ENCODE measurements around the gene CMC1. TPM values are rescaled to one million over a fixed set of nuclear protein-coding genes. Genes with fewer than 3 reads are reported as not detected.

Gene CMC1
- total and polyA plus RNA-seq, 5 donors from 2014 or later = 9.4 to 50.7 (median 47.1) TPM

- H3K27me3 Mint-ChIP-seq = no peaks in the 10 kb centered on the region
- H3K4me1 ChIP-seq (ENCODE audit: control insufficient read depth, insufficient read depth, low read length, poor library complexity, severe bottlenecking) = peaks cover 12% of the 10 kb centered on the region
- H3K4me3 Mint-ChIP-seq = no peak overlapping the region
- no peak overlapping the region for H3K4me3 ChIP-seq (ENCODE audit: low read depth, low read length)
- ATAC-seq (ENCODE audit: low read depth in 2 of 2) (peak; percentile 51 to 52), DNase-seq (peak in 2 of 3 donors; percentile 57 to 58)
- H3K27ac ChIP-seq (ENCODE audit: insufficient read depth, low read length, poor library complexity, severe bottlenecking) = no peak overlapping the region
- H3K36me3 Mint-ChIP-seq = peaks cover 9% of the 10 kb centered on the region
- no peaks in the 10 kb centered on the region for H3K9me3 Mint-ChIP-seq
- H3K9me3 ChIP-seq (ENCODE audit: control insufficient read depth in 2 of 2, low read length in 2 of 2) = no peaks in the 10 kb centered on the region
- peaks cover 22% of the 10 kb centered on the region for H3K36me3 ChIP-seq (ENCODE audit: control insufficient read depth, insufficient read depth, low read length)
- no peak overlapping the region for H3K27ac Mint-ChIP-seq
- peaks cover 3 to 15% (median 8%) of the 10 kb centered on the region in 4 donors for H3K4me1 Mint-ChIP-seq
- H3K27me3 ChIP-seq (ENCODE audit: control insufficient read depth, insufficient read depth, low read length) = no peaks in the 10 kb centered on the region
These were observed 87.1 kb downstream of the CMC1 start for GRCh38 chr3:28328188-28329151.

DNA sequence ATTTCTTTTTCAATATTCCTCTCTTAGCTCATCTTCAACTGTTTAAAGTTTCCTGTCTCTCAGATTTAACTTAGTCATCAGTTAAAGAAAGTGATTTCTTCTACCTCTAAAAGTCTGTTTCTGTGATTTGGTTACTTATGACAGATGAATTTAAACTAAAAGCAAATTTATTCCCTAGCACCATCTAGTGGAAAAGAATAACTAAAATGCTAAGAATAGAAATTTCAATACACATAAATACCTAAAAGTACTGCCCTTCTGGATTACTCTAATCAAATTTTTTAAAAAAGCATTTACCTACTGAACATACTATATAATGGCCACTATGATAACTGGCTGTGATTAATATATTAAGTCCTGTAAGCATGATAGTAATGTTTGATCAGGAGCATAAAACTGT is 93.1 kb downstream of the CMC1 start:
- Mint-ChIP-seq H3K4me3 (no peak overlapping the region), H3K36me3 (peaks cover 17% of the 10 kb centered on the region), H3K4me1 (peaks cover 0 to 13% (median 6%) of the 10 kb centered on the region in 4 donors), H3K27me3 (no peaks in the 10 kb centered on the region), H3K9me3 (no peaks in the 10 kb centered on the region), H3K27ac (no peak overlapping the region)
- DNase-seq (no peak), ATAC-seq (ENCODE audit: low read depth in 2 of 2) (no peak)
- Histone ChIP-seq H3K36me3 (ENCODE audit: control insufficient read depth, insufficient read depth, low read length) (peaks cover 36% of the 10 kb centered on the region), H3K4me3 (ENCODE audit: low read depth, low read length) (no peak overlapping the region), H3K4me1 (ENCODE audit: control insufficient read depth, insufficient read depth, low read length, poor library complexity, severe bottlenecking) (no peaks in the 10 kb centered on the region), H3K27me3 (ENCODE audit: control insufficient read depth, insufficient read depth, low read length) (no peaks in the 10 kb centered on the region), H3K27ac (ENCODE audit: insufficient read depth, low read length, poor library complexity, severe bottlenecking) (no peak overlapping the region), H3K9me3 (ENCODE audit: control insufficient read depth in 2 of 2, low read length in 2 of 2) (no peaks in the 10 kb centered on the region)

GRCh38 chr3:28335246-28335645 is 93.8 kb downstream of the CMC1 start:
- Histone ChIP-seq H3K4me1 (ENCODE audit: control insufficient read depth, insufficient read depth, low read length, poor library complexity, severe bottlenecking) (no peaks in the 10 kb centered on the region), H3K27ac (ENCODE audit: insufficient read depth, low read length, poor library complexity, severe bottlenecking) (no peak overlapping the region), H3K9me3 (ENCODE audit: control insufficient read depth in 2 of 2, low read length in 2 of 2) (no peaks in the 10 kb centered on the region), H3K27me3 (ENCODE audit: control insufficient read depth, insufficient read depth, low read length) (no peaks in the 10 kb centered on the region), H3K36me3 (ENCODE audit: control insufficient read depth, insufficient read depth, low read length) (peaks cover 38% of the 10 kb centered on the region), H3K4me3 (ENCODE audit: low read depth, low read length) (no peak overlapping the region)
- ATAC-seq (ENCODE audit: low read depth in 2 of 2) (no peak), DNase-seq (no peak)
- H3K36me3 Mint-ChIP-seq = peaks cover 21% of the 10 kb centered on the region
- H3K27me3 Mint-ChIP-seq = no peaks in the 10 kb centered on the region
- H3K4me3 Mint-ChIP-seq = no peak overlapping the region
- peaks cover 0 to 16% (median 6%) of the 10 kb centered on the region in 4 donors for H3K4me1 Mint-ChIP-seq
- H3K9me3 Mint-ChIP-seq = no peaks in the 10 kb centered on the region
- peak overlapping the region in 1 of 3 donors; percentile 29 for H3K27ac Mint-ChIP-seq

DNA sequence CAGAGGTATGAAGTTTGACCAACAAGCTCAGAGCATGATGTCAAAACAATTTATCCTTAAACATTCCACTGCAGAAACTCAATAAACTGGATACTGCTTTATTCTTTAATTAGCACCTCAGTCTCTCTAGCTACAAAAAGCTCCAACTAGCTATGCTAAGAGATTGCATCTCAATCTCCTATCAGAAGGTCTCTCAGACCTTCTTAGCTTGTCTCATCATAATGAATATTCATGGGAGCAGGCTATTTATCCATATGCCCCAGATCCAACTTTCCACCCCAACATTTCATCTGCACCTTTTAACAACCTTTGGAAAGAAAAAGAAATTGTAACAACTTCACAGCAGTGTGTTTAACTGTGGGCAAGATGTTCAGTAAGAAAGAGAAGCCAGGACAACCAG is 95.8 kb downstream of the CMC1 start:
- H3K4me3 Mint-ChIP-seq = no peak overlapping the region
- no peak overlapping the region for H3K27ac Mint-ChIP-seq
- H3K36me3 Mint-ChIP-seq = peaks cover 18% of the 10 kb centered on the region

GRCh38 chr3:28343144-28343543 is 101.7 kb downstream of the CMC1 start:
- Histone ChIP-seq H3K4me1 (ENCODE audit: control insufficient read depth, insufficient read depth, low read length, poor library complexity, severe bottlenecking) (peaks cover 28% of the 10 kb centered on the region), H3K9me3 (ENCODE audit: control insufficient read depth in 2 of 2, low read length in 2 of 2) (no peaks in the 10 kb centered on the region), H3K27me3 (ENCODE audit: control insufficient read depth, insufficient read depth, low read length) (no peaks in the 10 kb centered on the region), H3K27ac (ENCODE audit: insufficient read depth, low read length, poor library complexity, severe bottlenecking) (no peak overlapping the region), H3K4me3 (ENCODE audit: low read depth, low read length) (no peak overlapping the region), H3K36me3 (ENCODE audit: control insufficient read depth, insufficient read depth, low read length) (peaks cover 15% of the 10 kb centered on the region)
- DNase-seq = no peak
- Mint-ChIP-seq H3K36me3 (peaks cover 5% of the 10 kb centered on the region), H3K9me3 (peaks cover 0 to 3% (median 0%) of the 10 kb centered on the region in 7 donors), H3K4me3 (peak overlapping the region in 1 of 4 donors; percentile 3), H3K4me1 (peaks cover 20 to 59% (median 45%) of the 10 kb centered on the region in 4 donors), H3K27ac (peak overlapping the region in 2 of 3 donors; percentile 1 to 64), H3K27me3 (no peaks in the 10 kb centered on the region)
- no peak for ATAC-seq (ENCODE audit: low read depth in 2 of 2)

More for the DNA sequence above, 95.8 kb downstream of the CMC1 start:
- Histone ChIP-seq H3K27ac (ENCODE audit: insufficient read depth, low read length, poor library complexity, severe bottlenecking) (no peak overlapping the region), H3K9me3 (ENCODE audit: control insufficient read depth in 2 of 2, low read length in 2 of 2) (no peaks in the 10 kb centered on the region), H3K36me3 (ENCODE audit: control insufficient read depth, insufficient read depth, low read length) (peaks cover 35% of the 10 kb centered on the region), H3K4me3 (ENCODE audit: low read depth, low read length) (no peak overlapping the region), H3K27me3 (ENCODE audit: control insufficient read depth, insufficient read depth, low read length) (no peaks in the 10 kb centered on the region), H3K4me1 (ENCODE audit: control insufficient read depth, insufficient read depth, low read length, poor library complexity, severe bottlenecking) (no peaks in the 10 kb centered on the region)
- Mint-ChIP-seq H3K9me3 (no peaks in the 10 kb centered on the region), H3K27me3 (no peaks in the 10 kb centered on the region), H3K4me1 (peaks cover 5 to 19% (median 11%) of the 10 kb centered on the region in 4 donors)
- DNase-seq (no peak), ATAC-seq (ENCODE audit: low read depth in 2 of 2) (no peak)

DNA sequence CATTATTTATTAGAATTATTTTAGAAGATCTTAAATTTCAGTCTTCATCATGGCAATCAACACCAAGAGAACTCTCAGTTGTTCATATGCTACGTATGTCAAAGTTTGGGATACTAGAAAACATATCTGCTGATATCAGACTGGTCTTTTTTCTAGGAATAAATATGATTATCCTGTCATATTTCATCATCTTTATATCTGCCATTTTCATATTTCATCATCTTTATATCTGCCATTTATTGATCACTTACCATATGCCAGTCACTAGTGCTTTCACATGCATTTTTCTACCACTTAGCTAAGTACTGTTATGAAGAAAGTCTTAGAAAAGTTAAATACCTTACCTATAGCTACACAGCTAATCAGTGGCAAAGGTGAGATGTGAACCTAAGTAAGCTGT is 104.3 kb downstream of the CMC1 start:
- H3K27ac Mint-ChIP-seq = peak overlapping the region in 1 of 3 donors; percentile 3
- no peaks in the 10 kb centered on the region for H3K36me3 Mint-ChIP-seq
- H3K27ac ChIP-seq (ENCODE audit: insufficient read depth, low read length, poor library complexity, severe bottlenecking) = no peak overlapping the region
- H3K4me3 ChIP-seq (ENCODE audit: low read depth, low read length) = peak overlapping the region; percentile 33
- H3K36me3 ChIP-seq (ENCODE audit: control insufficient read depth, insufficient read depth, low read length) = no peaks in the 10 kb centered on the region
- no peaks in the 10 kb centered on the region for H3K27me3 ChIP-seq (ENCODE audit: control insufficient read depth, insufficient read depth, low read length)
- no peak for DNase-seq
- no peak for ATAC-seq (ENCODE audit: low read depth in 2 of 2)
- H3K4me1 ChIP-seq (ENCODE audit: control insufficient read depth, insufficient read depth, low read length, poor library complexity, severe bottlenecking) = peaks cover 39% of the 10 kb centered on the region
- peaks cover 0 to 4% (median 0%) of the 10 kb centered on the region in 7 donors for H3K9me3 Mint-ChIP-seq
- H3K4me3 Mint-ChIP-seq = peak overlapping the region; percentile 5 to 98 (median 24)
- H3K9me3 ChIP-seq (ENCODE audit: control insufficient read depth in 2 of 2, low read length in 2 of 2) = no peaks in the 10 kb centered on the region
- peaks cover 25 to 76% (median 58%) of the 10 kb centered on the region in 4 donors for H3K4me1 Mint-ChIP-seq
- no peaks in the 10 kb centered on the region for H3K27me3 Mint-ChIP-seq

- peak overlapping the region; percentile 93 for H3K4me3 ChIP-seq (ENCODE audit: low read depth, low read length)
- H3K27ac Mint-ChIP-seq = peak overlapping the region; percentile 76 to 99 (median 98)
- peaks cover 0 to 5% (median 4%) of the 10 kb centered on the region in 7 donors for H3K9me3 Mint-ChIP-seq
- peak overlapping the region; percentile 94 for H3K27ac ChIP-seq (ENCODE audit: insufficient read depth, low read length, poor library complexity, severe bottlenecking)
- peaks cover 20 to 70% (median 52%) of the 10 kb centered on the region in 4 donors for H3K4me1 Mint-ChIP-seq
- ATAC-seq (ENCODE audit: low read depth in 2 of 2) (no peak), DNase-seq (no peak)
- H3K27me3 Mint-ChIP-seq = no peaks in the 10 kb centered on the region
- peak overlapping the region; percentile 98 to 99 (median 98) for H3K4me3 Mint-ChIP-seq
- peaks cover 39% of the 10 kb centered on the region for H3K4me1 ChIP-seq (ENCODE audit: control insufficient read depth, insufficient read depth, low read length, poor library complexity, severe bottlenecking)
- peaks cover 11% of the 10 kb centered on the region for H3K36me3 Mint-ChIP-seq
- H3K27me3 ChIP-seq (ENCODE audit: control insufficient read depth, insufficient read depth, low read length) = no peaks in the 10 kb centered on the region
- H3K9me3 ChIP-seq (ENCODE audit: control insufficient read depth in 2 of 2, low read length in 2 of 2) = peaks cover 3 to 4% of the 10 kb centered on the region in 2 experiments
- H3K36me3 ChIP-seq (ENCODE audit: control insufficient read depth, insufficient read depth, low read length) = peaks cover 2% of the 10 kb centered on the region
These were observed 106.2 kb downstream of the CMC1 start for GRCh38 chr3:28347374-28348264.
